SK-N-MC (cell line): Measurements from ENCODE around the gene ACOT12.

Experiments used
- EZH2 ChIP-seq: fragments of 200-600 bp; sonication (generic); IDR thresholded peaks from one replicate; pipeline ENCODE4 v1.6.1; 2017; ENCODE audit warnings: antibody characterized with exemption
- POLR2AphosphoS5 ChIP-seq: IDR thresholded peaks from 2 replicates; pipeline ENCODE4 v1.6.1; 2012; ENCODE audit warnings: mild to moderate bottlenecking, low read depth, low read length, borderline replicate concordance

DNA sequence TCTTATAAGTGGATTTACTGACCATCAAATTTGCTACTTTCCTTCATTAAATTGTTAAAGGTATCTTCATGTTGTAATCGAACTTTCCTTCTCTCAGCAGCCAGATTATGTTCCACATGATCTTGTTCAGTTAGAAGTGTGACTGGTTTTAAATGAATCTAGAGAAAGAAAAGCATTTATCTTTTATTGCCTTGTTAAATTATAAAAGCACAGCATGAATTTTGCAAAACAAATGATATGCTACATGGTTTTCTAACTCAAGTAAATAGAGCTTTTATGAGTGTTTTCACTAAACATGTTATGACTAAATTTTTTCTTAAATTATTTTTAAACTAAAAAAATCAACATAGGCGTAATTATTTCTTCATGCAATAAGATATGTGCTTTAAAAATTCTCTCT lies 34.1 kb downstream of the ACOT12 start:
- TF ChIP-seq POLR2AphosphoS5 (no peak), EZH2 (no peak)
